Measurements from ENCODE around the gene PSMA2.

DNA sequence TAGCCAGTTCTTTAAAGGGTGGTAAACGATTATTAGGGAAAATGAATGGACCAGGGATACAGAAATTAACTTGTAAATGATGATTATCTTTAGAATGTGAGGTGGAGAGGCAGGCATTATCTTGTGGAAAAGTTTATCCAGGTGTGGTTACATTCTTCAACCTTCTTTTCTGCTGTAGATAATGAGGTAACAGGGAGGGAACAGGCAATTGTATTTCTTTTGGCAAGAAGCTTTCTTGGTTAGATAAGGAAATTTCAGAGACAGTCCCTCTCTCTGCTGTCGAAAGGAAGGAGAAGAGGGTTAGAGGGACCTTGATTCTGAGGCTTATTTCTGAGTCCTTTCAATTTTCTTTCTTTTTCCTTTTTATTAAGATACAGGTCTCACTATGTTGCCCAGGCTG, 32.3 kb upstream of the PSMA2 start:
- TF ChIP-seq, protein P1, sequence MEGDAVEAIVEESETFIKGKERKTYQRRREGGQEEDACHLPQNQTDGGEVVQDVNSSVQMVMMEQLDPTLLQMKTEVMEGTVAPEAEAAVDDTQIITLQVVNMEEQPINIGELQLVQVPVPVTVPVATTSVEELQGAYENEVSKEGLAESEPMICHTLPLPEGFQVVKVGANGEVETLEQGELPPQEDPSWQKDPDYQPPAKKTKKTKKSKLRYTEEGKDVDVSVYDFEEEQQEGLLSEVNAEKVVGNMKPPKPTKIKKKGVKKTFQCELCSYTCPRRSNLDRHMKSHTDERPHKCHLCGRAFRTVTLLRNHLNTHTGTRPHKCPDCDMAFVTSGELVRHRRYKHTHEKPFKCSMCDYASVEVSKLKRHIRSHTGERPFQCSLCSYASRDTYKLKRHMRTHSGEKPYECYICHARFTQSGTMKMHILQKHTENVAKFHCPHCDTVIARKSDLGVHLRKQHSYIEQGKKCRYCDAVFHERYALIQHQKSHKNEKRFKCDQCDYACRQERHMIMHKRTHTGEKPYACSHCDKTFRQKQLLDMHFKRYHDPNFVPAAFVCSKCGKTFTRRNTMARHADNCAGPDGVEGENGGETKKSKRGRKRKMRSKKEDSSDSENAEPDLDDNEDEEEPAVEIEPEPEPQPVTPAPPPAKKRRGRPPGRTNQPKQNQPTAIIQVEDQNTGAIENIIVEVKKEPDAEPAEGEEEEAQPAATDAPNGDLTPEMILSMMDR (IDR thresholded peaks at IDR 0.05): no peak
- TF ChIP-seq, protein P2, sequence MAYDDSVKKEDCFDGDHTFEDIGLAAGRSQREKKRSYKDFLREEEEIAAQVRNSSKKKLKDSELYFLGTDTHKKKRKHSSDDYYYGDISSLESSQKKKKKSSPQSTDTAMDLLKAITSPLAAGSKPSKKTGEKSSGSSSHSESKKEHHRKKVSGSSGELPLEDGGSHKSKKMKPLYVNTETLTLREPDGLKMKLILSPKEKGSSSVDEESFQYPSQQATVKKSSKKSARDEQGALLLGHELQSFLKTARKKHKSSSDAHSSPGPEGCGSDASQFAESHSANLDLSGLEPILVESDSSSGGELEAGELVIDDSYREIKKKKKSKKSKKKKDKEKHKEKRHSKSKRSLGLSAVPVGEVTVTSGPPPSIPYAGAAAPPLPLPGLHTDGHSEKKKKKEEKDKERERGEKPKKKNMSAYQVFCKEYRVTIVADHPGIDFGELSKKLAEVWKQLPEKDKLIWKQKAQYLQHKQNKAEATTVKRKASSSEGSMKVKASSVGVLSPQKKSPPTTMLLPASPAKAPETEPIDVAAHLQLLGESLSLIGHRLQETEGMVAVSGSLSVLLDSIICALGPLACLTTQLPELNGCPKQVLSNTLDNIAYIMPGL (CRISPR knock-in tag; IDR thresholded peaks at IDR 0.05): no peak
- TF ChIP-seq, protein P3, sequence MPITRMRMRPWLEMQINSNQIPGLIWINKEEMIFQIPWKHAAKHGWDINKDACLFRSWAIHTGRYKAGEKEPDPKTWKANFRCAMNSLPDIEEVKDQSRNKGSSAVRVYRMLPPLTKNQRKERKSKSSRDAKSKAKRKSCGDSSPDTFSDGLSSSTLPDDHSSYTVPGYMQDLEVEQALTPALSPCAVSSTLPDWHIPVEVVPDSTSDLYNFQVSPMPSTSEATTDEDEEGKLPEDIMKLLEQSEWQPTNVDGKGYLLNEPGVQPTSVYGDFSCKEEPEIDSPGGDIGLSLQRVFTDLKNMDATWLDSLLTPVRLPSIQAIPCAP (CRISPR knock-in tag; IDR thresholded peaks at IDR 0.05): no peak
- TF ChIP-seq HMGA2 (CRISPR knock-in tag; IDR thresholded peaks at IDR 0.05) (no peak), ZNF263 (CRISPR knock-in tag; IDR thresholded peaks at IDR 0.05; ENCODE audit: low read depth) (no peak), ZNF121 (CRISPR knock-in tag; IDR thresholded peaks at IDR 0.05) (no peak), TP53 (CRISPR knock-in tag; IDR thresholded peaks at IDR 0.05) (no peak), JUN (CRISPR knock-in tag; IDR thresholded peaks at IDR 0.05) (no peak)
- TF ChIP-seq, protein P4, sequence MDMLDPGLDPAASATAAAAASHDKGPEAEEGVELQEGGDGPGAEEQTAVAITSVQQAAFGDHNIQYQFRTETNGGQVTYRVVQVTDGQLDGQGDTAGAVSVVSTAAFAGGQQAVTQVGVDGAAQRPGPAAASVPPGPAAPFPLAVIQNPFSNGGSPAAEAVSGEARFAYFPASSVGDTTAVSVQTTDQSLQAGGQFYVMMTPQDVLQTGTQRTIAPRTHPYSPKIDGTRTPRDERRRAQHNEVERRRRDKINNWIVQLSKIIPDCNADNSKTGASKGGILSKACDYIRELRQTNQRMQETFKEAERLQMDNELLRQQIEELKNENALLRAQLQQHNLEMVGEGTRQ (CRISPR knock-in tag; IDR thresholded peaks at IDR 0.05): no peak
- TF ChIP-seq, protein P5, sequence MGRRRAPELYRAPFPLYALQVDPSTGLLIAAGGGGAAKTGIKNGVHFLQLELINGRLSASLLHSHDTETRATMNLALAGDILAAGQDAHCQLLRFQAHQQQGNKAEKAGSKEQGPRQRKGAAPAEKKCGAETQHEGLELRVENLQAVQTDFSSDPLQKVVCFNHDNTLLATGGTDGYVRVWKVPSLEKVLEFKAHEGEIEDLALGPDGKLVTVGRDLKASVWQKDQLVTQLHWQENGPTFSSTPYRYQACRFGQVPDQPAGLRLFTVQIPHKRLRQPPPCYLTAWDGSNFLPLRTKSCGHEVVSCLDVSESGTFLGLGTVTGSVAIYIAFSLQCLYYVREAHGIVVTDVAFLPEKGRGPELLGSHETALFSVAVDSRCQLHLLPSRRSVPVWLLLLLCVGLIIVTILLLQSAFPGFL (CRISPR knock-in tag; IDR thresholded peaks at IDR 0.05; ENCODE audit: borderline replicate concordance): no peak
